Hepatic stellate cell (primary cell): ENCODE results near the gene SCN7A.
A peak's percentile ranks its signal among the peaks of the same experiment; 100 is the strongest.
"Not testable (repeated sequence)": the region's sequence is repeated elsewhere in the genome, so short reads cannot be mapped to it uniquely, and the experiment has no call there.

ENCODE experiments used
- DNase-seq: peaks from one replicate; pipeline ENCODE4 v3.0.0; 2011; ENCODE audit warnings: low spot score

Gene SCN7A

DNA sequence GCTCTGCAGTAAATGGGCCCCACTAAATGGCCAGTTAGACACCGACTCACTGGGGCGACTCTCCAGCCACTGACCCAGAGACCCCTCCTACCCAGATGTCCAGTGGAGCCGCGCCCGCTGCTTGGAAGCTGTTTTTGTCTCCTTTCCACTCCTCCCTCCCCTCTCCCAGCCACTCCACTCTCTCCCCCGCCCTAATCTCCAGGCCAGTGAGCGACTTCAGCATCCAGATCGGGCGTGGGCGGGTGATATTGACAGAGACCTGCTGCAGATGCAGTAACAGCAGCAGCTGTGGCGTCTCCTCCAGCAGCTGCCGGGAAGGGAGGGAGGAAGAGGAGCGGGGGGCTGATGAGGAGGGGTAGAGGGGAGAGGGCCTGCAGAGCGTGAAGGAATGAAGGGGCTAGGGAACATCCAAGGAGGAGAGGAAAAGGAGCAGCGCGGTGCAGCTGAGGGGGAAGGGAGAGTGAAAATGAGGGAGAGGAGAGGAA is at the start of gene SCN7A:
Gene SCN7A, minus strand, starts transcription at position 110 of the 485 bp plus-strand sequence. CDS start 16,553 bp downstream, outside the sequence.
- peak; percentile 6 for DNase-seq

DNA sequence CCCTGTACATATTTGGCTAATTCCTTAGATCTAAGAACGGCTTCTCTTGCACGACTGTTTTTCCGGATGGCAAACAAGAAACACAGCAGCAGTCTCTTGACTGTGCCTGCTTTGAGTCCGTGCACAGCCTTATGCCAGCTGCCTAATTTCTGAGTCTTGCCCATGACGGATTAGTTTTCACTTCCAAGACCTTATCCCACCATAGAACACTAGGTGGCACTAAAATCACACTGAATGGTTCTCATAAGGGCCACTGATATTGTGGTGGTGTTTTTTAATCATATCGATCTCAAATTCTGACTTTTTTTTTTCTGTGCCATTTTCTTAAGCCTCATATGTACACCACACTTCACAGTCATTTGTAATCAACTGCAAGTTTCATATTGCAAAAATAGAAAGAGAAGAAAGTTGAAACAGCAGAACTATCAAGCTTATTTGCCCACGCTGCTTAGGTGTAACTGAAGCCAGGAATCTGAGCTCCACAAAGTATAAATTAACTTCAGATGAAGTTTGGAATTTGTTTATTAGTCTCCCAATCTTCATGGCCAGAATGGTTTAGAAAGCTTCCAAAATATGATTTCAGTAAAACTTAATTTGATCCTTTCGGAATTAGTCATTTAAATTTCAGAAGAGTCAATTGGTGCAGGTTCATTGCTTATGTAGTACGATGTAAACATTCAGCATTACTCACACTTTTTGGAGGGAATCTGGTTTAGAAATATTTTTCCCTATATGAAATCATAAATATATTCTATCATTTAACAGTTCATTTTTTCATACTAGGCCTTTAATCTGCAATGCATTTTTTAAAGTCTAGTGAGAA is 45.5 kb upstream of the SCN7A start:
- DNase-seq: peak; percentile 10

GRCh38 chr2:166536111-166536510 is 42.1 kb upstream of the SCN7A start:
- no peak for DNase-seq

GRCh38 chr2:166521155-166521554 is 27.1 kb upstream of the SCN7A start:
- no peak for DNase-seq

GRCh38 chr2:166520604-166521003 is 26.6 kb upstream of the SCN7A start:
- DNase-seq: no peak

DNA sequence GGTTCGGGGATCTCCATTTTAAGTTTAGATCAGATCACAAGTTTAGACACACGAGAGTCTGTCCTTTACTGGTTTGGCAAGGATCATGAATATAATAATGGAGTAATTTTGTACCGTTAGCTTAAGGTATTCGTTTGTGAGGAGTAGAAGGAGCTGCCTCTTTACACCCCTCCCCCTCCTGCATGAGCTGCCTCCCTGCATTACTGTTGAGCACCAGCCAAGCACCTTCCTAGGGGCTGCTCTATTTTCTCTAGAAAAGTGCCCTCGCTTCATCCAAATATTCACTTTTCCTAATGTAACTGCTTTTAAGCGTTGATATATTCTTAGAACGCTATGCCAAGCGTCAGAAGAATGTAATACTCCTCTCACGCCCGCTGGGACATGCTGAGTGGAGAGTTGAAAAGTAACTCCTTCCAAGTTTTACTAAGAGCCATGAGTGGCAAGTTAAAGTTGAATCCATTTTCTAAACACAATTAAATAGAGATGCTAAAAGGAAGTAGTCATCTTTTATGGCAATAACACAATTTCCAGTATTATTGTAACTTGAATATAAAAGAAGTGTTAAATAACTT is 25.4 kb upstream of the SCN7A start:
- DNase-seq: no peak

DNA sequence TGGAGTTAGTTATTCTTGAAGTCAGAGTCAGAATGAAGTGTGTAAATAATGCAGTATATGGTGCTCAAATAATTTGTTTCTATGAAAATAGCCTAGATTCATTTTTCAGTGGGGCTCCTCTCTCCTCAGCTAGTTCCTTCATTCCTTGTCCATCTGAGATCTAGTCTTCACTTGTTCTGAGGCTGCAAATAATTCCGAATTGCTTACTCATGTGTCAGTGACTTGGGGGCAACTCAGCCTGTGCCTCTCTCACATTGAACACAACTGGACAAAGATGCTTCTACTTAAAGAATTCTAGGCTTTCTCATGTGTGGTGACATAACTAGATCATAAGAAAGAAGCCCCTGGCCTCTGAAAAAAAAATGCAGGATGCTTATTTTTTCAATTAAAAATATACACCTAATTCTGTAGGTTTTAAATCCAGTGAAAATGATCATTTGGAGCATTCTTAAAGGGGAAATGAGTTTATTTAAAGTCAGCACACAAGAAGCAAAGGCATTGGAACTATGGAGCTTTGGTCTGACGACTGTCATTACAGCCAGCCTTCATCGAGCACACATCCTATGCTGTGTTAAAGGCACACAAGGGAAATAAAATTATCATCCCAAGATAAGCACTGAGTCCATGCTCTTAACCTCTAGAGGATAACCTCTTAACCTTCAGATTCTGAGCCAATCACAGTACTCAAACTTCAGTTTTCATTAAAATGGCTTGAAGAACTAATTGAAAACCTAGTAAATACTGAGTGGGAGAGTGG is 24.8 kb upstream of the SCN7A start:
- DNase-seq: no peak

GRCh38 chr2:166517533-166518061 is 23.5 kb upstream of the SCN7A start:
- DNase-seq: no peak

GRCh38 chr2:166516712-166517303 is 22.8 kb upstream of the SCN7A start:
- DNase-seq: no peak

- no peak for DNase-seq
These were observed 19.9 kb upstream of the SCN7A start for GRCh38 chr2:166513952-166514351.

- no peak for DNase-seq
These were observed 5.2 kb upstream of the SCN7A start for GRCh38 chr2:166499281-166499680.

GRCh38 chr2:166491461-166491860 is 2.6 kb downstream of the SCN7A start:
- no peak for DNase-seq

- DNase-seq: no peak
These were observed 6.9 kb downstream of the SCN7A start for GRCh38 chr2:166487171-166487570.

GRCh38 chr2:166485558-166486178 is 8.4 kb downstream of the SCN7A start:
- DNase-seq: no peak

GRCh38 chr2:166472332-166472731 is 21.7 kb downstream of the SCN7A start:
- DNase-seq: no peak

- DNase-seq: no peak
These were observed 25.7 kb downstream of the SCN7A start for GRCh38 chr2:166468124-166469024.

- DNase-seq: no peak
These were observed 29.9 kb downstream of the SCN7A start for GRCh38 chr2:166464187-166464586.

GRCh38 chr2:166463640-166464039 is 30.4 kb downstream of the SCN7A start:
- no peak for DNase-seq

DNA sequence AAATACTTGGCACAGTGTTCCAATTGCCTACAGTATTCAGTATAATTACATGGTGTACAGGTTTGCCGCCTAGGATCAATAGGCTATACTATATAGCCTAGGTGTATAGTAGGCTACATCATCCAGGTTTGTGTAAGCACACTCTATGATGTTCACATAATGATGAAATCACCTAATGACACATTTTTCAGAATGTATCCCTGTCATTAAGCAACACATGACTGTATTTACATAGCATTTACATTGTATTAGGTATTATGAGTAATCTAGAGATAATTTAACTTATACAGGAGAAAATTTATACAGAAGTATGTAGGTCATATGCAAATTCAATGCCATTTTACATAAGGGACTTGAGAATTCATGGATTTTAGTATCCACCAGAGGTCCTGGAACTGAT is 35.4 kb downstream of the SCN7A start:
- DNase-seq: no peak

- DNase-seq: not testable (repeated sequence)
These were observed 38.2 kb downstream of the SCN7A start for GRCh38 chr2:166455823-166456222.
